ENCODE measurements around the gene CDK11A.
"Not testable (repeated sequence)": the region's sequence is repeated elsewhere in the genome, so short reads cannot be mapped to it uniquely, and the experiment has no call there.

CDK11A gene

GRCh38 chr1:1680031-1680911 is 43.9 kb downstream of the CDK11A start:
- DNase-seq: no peak

DNA sequence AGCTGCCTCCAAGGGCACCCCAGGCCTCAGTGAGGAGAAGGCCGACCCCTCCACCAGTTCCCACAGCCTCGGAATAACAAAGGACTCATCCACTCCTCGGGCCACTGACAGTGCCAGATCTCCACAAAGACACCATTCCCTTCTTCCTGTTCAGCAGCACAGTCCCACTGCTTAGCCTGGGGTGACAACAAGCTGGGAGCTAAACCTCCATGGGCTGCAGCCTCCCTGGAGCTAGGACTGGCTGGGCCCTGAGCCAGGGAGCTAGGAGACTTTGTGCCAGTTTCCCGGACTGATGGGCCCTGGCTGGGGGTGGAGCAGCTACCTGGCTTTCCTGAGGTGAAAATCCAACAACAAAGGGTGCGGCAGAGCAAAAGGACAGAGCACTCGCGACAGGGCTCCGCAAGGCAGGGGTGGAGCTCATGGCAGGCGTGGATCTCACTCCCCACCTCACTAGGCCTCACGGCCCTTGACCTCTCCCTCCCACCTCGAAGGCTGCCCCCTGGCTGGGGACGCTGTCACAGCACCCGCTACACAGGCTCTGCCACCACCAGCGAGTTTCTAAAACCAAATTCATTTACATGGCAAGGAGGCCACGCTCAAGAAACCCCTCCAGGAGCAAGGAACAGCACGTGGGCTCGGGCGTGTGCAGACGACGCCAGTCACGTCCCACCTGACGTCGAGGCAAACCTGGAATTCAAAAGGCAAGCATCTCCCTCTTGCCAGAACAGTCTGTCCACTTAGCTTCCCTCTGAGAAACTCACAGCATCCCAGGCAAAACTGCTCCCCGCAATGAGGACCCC is 45.4 kb downstream of the CDK11A start:
- DNase-seq: no peak

DNA sequence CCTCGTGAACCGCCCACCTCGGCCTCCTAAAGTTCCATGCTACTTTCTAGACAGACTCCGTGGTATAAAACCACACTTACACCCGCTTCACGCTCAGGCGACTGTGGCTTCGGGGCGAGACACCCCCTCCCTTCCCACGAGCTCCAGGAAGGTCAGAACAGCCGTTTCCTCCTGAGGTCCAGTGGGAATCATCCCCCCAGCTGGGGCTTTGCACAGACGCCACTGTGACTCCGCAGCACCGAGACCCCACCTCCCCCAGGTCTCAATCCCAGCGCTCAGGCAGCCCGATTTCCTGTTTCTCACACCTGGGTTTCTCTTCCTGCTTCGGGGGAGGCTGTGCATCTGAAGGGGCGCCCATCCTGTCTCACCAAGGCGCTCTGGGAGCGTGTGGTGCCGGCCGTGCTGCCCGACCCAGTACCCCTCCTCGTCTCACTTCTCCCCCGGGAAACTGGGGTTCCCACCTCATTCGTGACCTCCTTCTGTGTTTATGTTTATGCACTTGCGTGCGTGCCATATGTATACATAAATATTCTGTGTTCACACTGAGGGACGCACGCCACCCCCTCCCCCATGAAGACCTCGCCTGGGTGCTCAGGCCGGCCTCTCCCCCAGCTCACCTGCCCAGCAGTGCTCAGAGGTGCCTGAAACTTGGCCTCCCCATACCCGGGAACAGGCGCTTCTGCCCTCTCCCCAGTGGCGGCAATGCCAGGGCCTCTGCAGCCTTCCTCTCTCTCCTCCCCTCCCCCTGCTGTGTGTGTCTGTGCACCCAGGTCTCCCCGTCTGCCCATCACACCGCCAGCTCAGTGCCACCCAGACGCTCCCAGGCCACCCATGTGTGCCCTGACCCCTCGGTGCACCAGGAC is 46.2 kb downstream of the CDK11A start:
- no peak for DNase-seq

GRCh38 chr1:1676087-1676486 is 48.1 kb downstream of the CDK11A start:
- DNase-seq: not testable (repeated sequence)

DNA sequence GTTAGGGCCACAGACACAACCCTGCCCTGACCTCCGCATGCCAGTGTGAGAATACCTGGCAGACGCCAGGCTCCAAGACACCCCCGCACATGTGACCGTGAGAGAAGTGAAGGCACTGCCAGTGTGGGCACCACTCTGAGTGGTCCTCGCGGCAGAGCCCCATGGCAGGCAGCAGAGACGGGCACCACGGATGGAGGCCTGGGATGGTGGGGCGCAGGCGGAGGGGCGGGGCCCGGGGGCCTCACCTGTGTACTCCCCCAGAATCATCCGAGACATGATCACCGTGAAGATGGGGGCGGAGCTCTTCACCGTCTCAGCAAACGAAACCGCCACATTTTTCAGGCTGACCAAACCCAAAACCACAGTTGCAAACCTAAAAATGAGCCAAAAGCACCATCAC is 48.9 kb downstream of the CDK11A start:
- not testable (repeated sequence) for DNase-seq

DNA sequence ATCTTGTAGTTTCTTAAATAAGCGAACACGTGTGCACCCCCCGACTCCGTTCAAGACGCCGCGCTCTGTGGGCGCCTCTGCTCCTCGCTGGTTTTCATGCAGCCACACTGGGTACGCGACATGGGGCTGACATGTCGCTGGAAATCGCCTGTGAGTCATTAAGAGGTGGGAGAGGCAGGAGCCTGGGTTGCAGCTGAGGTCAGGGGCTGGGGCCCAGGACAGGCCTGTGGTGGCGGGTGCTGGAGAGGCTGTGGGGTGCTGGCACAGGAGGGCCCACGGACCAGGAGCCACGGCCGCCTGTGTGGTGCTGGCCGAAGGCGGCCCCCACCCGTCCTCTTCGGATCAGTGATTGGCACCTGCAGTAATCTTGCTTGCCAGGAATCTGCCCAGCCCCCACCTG is 49.4 kb downstream of the CDK11A start:
- DNase-seq: not testable (repeated sequence)

- no peak for DNase-seq
Measured at GRCh38 chr1:1672181-1672965, 51.8 kb downstream of the CDK11A start.

GRCh38 chr1:1671365-1672119 is 52.6 kb downstream of the CDK11A start:
- no peak for DNase-seq

GRCh38 chr1:1670866-1671265 is 53.3 kb downstream of the CDK11A start:
- no peak for DNase-seq

- no peak for DNase-seq
Measured at GRCh38 chr1:1669468-1670440, 54.4 kb downstream of the CDK11A start.

- DNase-seq: no peak
Measured at GRCh38 chr1:1666526-1666925, 57.6 kb downstream of the CDK11A start.

- DNase-seq: peak; percentile 24
Measured at GRCh38 chr1:1665815-1666251, 58.3 kb downstream of the CDK11A start.

DNA sequence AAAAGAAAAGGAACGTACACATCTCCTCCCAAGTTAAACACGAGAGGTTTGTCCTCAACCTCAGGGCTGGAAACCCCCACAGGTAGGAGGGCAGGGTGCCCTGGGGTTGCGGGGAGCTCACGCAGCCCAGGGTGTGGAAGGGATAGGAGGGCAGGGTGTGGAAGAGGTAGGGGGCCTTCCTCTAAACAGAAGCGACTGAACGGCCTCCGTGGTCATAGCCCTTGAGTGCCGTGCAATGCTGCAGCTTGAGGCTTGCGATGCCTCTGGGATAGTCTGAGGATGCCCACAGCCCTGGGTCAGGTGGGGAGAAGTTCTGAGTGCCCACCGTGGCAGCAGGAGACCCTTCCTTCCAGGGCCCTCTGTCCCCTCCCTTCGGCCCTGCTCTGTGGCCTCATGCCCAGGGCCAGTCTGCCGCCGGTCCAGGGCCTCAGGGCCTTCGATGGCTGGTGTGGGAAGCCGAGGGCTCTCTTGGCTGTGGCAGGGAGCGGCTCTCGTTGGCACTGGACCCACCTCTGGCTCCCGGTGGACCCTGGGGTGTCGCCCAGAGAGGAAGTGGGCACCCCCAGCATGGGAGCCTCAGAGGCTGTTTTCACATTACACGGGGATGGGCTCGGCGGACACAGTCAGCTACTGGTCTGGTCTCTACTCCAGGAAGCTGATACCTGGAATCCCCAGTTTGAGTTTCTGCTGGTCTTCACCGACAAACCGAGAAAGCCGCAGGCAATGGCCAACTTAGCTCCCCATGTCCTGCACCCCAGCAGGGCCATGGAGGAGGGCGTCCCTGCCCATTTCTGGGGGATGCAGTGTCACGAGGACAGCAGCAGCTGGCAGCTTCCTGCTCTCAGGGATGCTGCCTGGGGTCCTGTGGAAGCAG is 59.0 kb downstream of the CDK11A start:
- no peak for DNase-seq

GRCh38 chr1:1664318-1664717 is 59.8 kb downstream of the CDK11A start:
- DNase-seq: not testable (repeated sequence)

GRCh38 chr1:1662830-1663560 is 61.2 kb downstream of the CDK11A start:
- peak; percentile 39 for DNase-seq

- not testable (repeated sequence) for DNase-seq
Measured at GRCh38 chr1:1662392-1662791, 61.8 kb downstream of the CDK11A start.

- DNase-seq: peak; percentile 99
Measured at GRCh38 chr1:1658583-1659549, 65.3 kb downstream of the CDK11A start, which contains the start of gene CDK11B. TSS of gene CDK11B (minus strand) at chr1:1659004. CDS start at chr1:1657485, 1,519 bp downstream.

All from NCI-H510A treated with DMSO at 0.1 percent for 48 hours (cell line).